Lower leg skin (tissue), 3 donors: ENCODE measurements around the gene DLK2.

Experiments used
- POLR2A ChIP-seq, 2 donors: fragments of 450-650 bp; IDR thresholded peaks; one replicate each; pipeline ENCODE4 v1.6.1; 2016 to 2017; ENCODE audit warnings: antibody characterized with exemption in 2 of 2, mild to moderate bottlenecking in 1 of 2, moderate library complexity in 1 of 2
- TF ChIP-seq, protein P1 (sequence below), 3 donors: fragments of 450-650 bp; IDR thresholded peaks; one replicate each; pipeline ENCODE4 v1.5.1; 2016; ENCODE audit warnings: antibody characterized with exemption in 3 of 3, mild to moderate bottlenecking in 3 of 3, moderate library complexity in 2 of 3

DNA sequence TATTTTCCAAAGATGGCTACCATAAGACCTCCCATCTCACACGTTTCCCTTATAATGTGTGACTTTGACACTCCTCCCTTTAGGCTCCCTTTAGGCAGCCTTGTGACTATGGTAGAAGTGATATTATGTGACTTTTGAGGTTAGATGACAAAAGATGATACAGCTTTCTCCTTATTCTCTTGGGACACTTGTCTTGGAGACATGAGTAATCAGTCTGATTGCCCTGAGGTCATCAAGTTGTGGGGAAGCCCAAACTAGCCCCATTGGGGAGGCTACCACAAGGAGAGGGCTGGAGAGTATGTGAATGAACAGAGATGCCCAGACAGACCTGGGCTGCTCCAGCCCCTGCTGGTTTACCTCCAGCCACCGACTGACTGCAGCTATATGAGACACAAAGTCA lies 10.6 kb upstream of the DLK2 start:
- no peak for TF ChIP-seq POLR2A (IDR thresholded peaks at IDR 0.05)
- TF ChIP-seq, protein P1, sequence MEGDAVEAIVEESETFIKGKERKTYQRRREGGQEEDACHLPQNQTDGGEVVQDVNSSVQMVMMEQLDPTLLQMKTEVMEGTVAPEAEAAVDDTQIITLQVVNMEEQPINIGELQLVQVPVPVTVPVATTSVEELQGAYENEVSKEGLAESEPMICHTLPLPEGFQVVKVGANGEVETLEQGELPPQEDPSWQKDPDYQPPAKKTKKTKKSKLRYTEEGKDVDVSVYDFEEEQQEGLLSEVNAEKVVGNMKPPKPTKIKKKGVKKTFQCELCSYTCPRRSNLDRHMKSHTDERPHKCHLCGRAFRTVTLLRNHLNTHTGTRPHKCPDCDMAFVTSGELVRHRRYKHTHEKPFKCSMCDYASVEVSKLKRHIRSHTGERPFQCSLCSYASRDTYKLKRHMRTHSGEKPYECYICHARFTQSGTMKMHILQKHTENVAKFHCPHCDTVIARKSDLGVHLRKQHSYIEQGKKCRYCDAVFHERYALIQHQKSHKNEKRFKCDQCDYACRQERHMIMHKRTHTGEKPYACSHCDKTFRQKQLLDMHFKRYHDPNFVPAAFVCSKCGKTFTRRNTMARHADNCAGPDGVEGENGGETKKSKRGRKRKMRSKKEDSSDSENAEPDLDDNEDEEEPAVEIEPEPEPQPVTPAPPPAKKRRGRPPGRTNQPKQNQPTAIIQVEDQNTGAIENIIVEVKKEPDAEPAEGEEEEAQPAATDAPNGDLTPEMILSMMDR (IDR thresholded peaks at IDR 0.05) = no peak
